IMR-90 (cell line): Measurements from ENCODE around the gene RASL11B.

Experiments used
- MAZ ChIP-seq: IDR thresholded peaks from 2 replicates; pipeline ENCODE4 v1.6.1; 2012; ENCODE audit warnings: low read depth, mild to moderate bottlenecking, low read length, improper control_type of control experiment, moderate library complexity, borderline replicate concordance
- NFE2L2 ChIP-seq: fragments of 150-350 bp; IDR thresholded peaks from 2 replicates; pipeline ENCODE4 v1.6.1; 2016; ENCODE audit warnings: low read depth, mild to moderate bottlenecking, low read length
- POLR2A ChIP-seq: IDR thresholded peaks from 2 replicates; pipeline ENCODE4 v1.6.1; 2012; ENCODE audit warnings: mild to moderate bottlenecking, low read depth, low read length
- RAD21 ChIP-seq: IDR thresholded peaks from 2 replicates; pipeline ENCODE4 v1.6.1; 2012; ENCODE audit warnings: low read length, improper control_type of control experiment
- RFX5 ChIP-seq: IDR thresholded peaks from 2 replicates; pipeline ENCODE4 v1.8.0; 2012; ENCODE audit warnings: low read depth, mild to moderate bottlenecking, low read length, moderate library complexity
- SMC3 ChIP-seq: fragments of 150-350 bp; IDR thresholded peaks from 2 replicates; pipeline ENCODE4 v1.6.1; 2016; ENCODE audit warnings: low read depth, mild to moderate bottlenecking, antibody characterized with exemption, low read length, moderate library complexity
- TF ChIP-seq, protein P1 (sequence below): conservative IDR thresholded peaks from 2 replicates; pipeline ENCODE4 v1.5.1; 2012; ENCODE audit warnings: mild to moderate bottlenecking, low read depth, low read length, improper control_type of control experiment
- TF ChIP-seq, protein P2 (sequence below): fragments of 150-350 bp; IDR thresholded peaks from 2 replicates; pipeline ENCODE4 v1.6.1; 2017; ENCODE audit warnings: mild to moderate bottlenecking, antibody characterized with exemption, low read length, low read depth

DNA sequence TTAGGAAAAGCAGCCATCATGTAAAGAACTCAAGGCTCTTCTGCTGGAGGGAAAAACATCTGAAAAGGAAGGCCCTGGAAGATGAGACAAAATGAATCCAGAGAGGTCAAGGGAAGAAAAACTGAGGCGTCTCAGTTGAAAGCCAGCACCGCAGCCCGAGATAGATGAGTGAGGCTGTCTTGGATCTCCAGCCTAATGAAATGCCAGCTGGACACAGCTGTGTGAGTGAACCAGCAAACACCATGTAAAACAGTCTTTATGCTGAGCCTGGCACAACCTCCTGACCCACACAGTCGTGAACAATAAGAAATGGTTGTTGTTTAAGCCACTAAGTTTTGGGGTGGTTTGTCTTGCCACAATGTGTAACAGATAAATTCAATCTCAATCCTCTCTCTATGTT lies 48.6 kb upstream of the RASL11B start:
- no peak for TF ChIP-seq NFE2L2
- TF ChIP-seq, protein P1, sequence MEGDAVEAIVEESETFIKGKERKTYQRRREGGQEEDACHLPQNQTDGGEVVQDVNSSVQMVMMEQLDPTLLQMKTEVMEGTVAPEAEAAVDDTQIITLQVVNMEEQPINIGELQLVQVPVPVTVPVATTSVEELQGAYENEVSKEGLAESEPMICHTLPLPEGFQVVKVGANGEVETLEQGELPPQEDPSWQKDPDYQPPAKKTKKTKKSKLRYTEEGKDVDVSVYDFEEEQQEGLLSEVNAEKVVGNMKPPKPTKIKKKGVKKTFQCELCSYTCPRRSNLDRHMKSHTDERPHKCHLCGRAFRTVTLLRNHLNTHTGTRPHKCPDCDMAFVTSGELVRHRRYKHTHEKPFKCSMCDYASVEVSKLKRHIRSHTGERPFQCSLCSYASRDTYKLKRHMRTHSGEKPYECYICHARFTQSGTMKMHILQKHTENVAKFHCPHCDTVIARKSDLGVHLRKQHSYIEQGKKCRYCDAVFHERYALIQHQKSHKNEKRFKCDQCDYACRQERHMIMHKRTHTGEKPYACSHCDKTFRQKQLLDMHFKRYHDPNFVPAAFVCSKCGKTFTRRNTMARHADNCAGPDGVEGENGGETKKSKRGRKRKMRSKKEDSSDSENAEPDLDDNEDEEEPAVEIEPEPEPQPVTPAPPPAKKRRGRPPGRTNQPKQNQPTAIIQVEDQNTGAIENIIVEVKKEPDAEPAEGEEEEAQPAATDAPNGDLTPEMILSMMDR: no peak
- no peak for TF ChIP-seq POLR2A
- TF ChIP-seq, protein P2, sequence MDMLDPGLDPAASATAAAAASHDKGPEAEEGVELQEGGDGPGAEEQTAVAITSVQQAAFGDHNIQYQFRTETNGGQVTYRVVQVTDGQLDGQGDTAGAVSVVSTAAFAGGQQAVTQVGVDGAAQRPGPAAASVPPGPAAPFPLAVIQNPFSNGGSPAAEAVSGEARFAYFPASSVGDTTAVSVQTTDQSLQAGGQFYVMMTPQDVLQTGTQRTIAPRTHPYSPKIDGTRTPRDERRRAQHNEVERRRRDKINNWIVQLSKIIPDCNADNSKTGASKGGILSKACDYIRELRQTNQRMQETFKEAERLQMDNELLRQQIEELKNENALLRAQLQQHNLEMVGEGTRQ: no peak
- TF ChIP-seq RAD21: no peak
- TF ChIP-seq MAZ: no peak
- no peak for TF ChIP-seq RFX5
- TF ChIP-seq SMC3: no peak
